H1 (cell line): ENCODE results near the gene DLG4. TPM values are rescaled to one million over a fixed set of nuclear protein-coding genes. Genes with fewer than 3 reads are reported as not detected.

Source experiments
- EZH2 ChIP-seq: fragments of 200-600 bp; sonication (generic); IDR thresholded peaks from 2 replicates; pipeline ENCODE4 v1.7.1; 2012; ENCODE audit warnings: low read depth, mild to moderate bottlenecking, moderate library complexity, low read length, inconsistent platforms; ENCODE audit not compliant: severe bottlenecking
- polyA plus RNA-seq, 7 experiments: library from polyadenylated mRNA; depleted of rRNA in 3 of 7; stranded (reverse) in 5 of 7; unstranded in 2 of 7; fragments of >200 nt in 5 of 7; fragments of 200-250 nt in 2 of 7; gene quantifications; 1 replicate in 5 of 7; 2 replicates in 1 of 7; 4 replicates in 1 of 7; pipeline versions ENCODE4 v1.2.1 to v1.2.3, GENCODE V29; 2011 to 2013; ENCODE audit warnings: missing spikeins in 2 of 7, mixed read lengths in 2 of 7
- total RNA-seq: library from RNA; stranded (reverse); fragmentation: NEBNext Ultra II Directional; extraction: Animal tissue kit (Norgen Biotek cat#: 25700); gene quantifications from 2 replicates; pipeline ENCODE4 v1.2.1, GENCODE V29; 2021

DLG4 gene
- total and polyA plus RNA-seq, 2 of the 8 experiments (the other 6 are each of a cell fraction or from before 2014, with no cell fraction given): 18.9 to 45.9 TPM

DNA sequence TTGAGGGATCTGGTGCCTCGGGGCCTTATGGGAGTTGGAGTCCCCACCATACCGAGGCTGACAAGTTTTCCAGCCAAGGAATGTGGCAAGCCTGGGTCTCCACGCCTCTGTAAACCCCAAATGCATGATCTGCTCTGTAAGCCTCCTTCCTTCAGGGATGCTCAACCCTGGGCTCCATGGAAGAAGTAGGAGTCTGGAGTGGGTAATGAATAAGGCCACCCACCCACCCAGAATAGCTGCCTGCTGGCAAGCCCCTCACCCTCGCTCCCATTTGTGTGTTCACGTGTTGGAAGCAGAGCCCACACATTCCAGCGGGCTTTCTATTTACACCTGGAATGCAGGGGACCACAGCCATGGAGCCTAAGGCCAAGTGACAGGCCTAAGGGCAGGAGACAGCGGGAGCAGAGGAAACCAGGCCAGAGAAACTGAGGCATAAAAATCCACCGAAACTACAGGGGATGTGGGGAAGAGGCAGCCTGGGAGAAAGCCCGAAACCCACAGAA is 4.4 kb downstream of the DLG4 start (continued):
- no peak for TF ChIP-seq EZH2
- TF ChIP-seq, all 59 proteins: peak for 8
